Activated T-helper 1 cell treated with anti-CD3 and anti-CD28 coated beads, Interleukin-12 subunit alpha, Interleukin-12 subunit beta, Interleukin-2, Interleukin-4 antibody, amounts not matched to agents 30 ng/mL and 10 ng/mL and 1 ng/mL, durations not matched to agents 14 hours and 24 hours and 36 hours (primary cell): ENCODE measurements around the gene RNASEH1. TPM values are rescaled to one million over a fixed set of nuclear protein-coding genes. Genes with fewer than 3 reads are reported as not detected.

ENCODE experiments used
- DNase-seq: peaks from one replicate; pipeline ENCODE4 v3.0.0; 2021; ENCODE audit warnings: low spot score
- H3K27ac Mint-ChIP-seq: one replicate; pipeline ENCODE4 v1.8.0; 2021; ENCODE audit warnings: mild to moderate bottlenecking, mixed read lengths
- H3K27me3 Mint-ChIP-seq: one replicate; pipeline ENCODE4 v1.8.0; 2022; ENCODE audit warnings: mild to moderate bottlenecking, moderate library complexity, mixed read lengths; ENCODE audit not compliant: insufficient read depth
- H3K36me3 Mint-ChIP-seq: one replicate; pipeline ENCODE4 v1.8.0; 2021; ENCODE audit warnings: low read depth, mixed read lengths
- H3K4me1 Mint-ChIP-seq: one replicate; pipeline ENCODE4 v1.8.0; 2021; ENCODE audit warnings: low read depth, mixed read lengths
- H3K4me3 Mint-ChIP-seq: one replicate; pipeline ENCODE4 v1.8.0; 2021; ENCODE audit warnings: mild to moderate bottlenecking, moderate library complexity, mixed read lengths
- H3K9me3 Mint-ChIP-seq: one replicate; pipeline ENCODE4 v1.8.0; 2021; ENCODE audit warnings: mixed read lengths
- intact Hi-C: fragments of 100-400 bp; cut with micrococcal nuclease; formaldehyde crosslinking; loops from one replicate; pipeline ENCODE4 v1.15.1; 2024
- total RNA-seq: library from RNA; stranded (reverse); gene quantifications from 2 replicates; pipeline ENCODE4 v1.2.3, GENCODE V29; 2022

Gene RNASEH1, protein sequence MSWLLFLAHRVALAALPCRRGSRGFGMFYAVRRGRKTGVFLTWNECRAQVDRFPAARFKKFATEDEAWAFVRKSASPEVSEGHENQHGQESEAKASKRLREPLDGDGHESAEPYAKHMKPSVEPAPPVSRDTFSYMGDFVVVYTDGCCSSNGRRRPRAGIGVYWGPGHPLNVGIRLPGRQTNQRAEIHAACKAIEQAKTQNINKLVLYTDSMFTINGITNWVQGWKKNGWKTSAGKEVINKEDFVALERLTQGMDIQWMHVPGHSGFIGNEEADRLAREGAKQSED
- 30.5 and 31.6 TPM in 2 replicates for total RNA-seq

DNA sequence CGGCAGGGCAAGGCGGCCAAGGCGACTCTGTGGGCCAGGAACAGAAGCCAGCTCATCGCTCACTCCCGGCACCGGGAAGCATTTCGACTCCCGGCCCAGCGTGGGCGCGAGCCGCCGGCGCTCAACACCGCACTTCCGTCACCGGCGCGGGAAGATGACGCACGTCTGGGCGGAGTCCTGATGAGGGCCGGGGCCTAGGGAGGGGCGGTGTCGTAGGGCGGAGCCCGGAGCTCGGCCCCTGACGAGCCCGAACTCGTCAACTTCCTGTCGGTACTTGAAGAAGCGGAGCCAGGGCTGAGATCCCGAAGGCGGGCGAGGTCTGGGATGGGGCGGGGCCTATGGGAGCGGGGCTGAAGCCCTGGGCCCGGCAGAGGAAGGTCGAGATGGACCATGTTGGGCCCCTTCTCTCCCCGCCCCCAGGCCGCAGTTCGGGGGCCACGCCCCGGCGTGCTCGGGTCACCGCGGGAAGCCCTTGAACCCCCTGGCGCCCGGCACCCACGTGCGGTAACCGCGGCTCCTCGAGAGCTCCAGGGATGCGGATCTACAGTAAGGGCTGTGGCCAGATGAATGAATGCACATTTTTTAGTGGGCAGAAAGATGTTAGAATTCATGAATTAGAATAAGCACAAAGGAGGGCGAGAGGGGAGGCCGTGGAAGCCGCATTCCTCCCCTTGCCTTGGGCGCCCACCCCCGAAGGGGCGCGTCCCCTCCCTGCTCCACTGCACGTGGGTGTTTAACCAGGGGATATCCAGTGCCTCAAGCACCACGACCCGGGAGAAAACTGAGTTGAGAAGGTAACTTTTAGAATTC is at the start of gene RNASEH1:
Gene RNASEH1 (minus strand): TSS at position 129 of the 810 bp plus-strand sequence. CDS start 73 bp downstream, at position 56.
- H3K4me3 Mint-ChIP-seq, result peak within 1 kb of the TSS; percentile 93
- H3K27ac Mint-ChIP-seq, result peak within 1 kb of the TSS; percentile 97
- intact Hi-C loops, result loop anchor here (1.0 to 10.0 kb wide), 6 partner anchors 17 to 1504 kb away; partner anchors contain the start of genes ADI1, EIPR1 and RPS7
- H3K27me3 Mint-ChIP-seq, result no peaks in the 10 kb centered on the region
- DNase-seq, result peak; percentile 98
- H3K4me1 Mint-ChIP-seq, result peaks cover 20% of the 10 kb centered on the region
- no peaks in the 10 kb centered on the region for H3K9me3 Mint-ChIP-seq
- peaks cover 33% of the 10 kb centered on the region for H3K36me3 Mint-ChIP-seq

DNA sequence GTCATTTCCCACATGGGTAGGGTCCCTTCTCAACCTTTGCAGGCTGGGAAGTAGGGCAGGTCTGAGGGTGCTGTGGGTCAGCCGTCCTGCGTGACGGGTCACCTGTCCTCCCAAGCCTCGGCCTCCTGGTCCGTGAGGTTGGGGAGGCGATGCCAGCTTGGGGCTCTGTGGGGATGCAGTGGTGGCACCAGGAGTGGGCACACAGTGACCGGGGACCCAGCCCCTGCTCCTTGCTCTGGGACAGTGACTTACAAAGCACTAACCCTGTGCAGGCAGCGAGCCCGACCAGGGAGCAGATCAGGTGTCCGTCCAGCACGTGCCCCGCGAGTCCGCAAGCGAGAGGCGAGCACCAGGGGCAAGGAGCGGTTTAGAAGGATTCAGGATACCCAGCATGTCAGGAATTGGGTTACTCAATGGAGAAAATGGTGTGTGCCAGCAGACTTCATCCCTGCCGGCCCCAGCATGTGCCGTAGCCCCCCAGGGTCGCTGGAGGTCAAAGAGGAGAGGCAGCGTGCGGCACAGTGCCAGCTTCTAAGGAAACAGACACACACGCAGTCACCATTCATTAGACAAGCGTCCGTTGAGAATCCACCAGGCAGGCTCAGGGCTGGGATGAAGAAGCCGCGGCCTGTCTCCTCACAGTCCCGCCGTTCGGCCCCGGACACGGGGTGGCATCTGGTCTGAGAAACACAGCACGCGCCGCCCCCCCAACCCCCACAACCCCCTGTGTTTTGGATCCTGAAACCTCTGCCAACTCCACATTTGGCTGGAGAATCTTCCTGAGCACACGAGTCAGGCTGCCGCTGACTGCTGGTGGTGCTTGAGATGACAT is 48.5 kb upstream of the RNASEH1 start:
- Mint-ChIP-seq H3K9me3 (no peaks in the 10 kb centered on the region), H3K4me3 (no peak overlapping the region), H3K27me3 (peaks cover 2% of the 10 kb centered on the region), H3K27ac (no peak overlapping the region), H3K36me3 (no peaks in the 10 kb centered on the region), H3K4me1 (no peaks in the 10 kb centered on the region)
- intact Hi-C loops, result loop anchor here (5.0 kb wide), 1 partner anchor 229 kb away; the partner anchor contains the start of genes EIPR1 and TRAPPC12
- no peak for DNase-seq

DNA sequence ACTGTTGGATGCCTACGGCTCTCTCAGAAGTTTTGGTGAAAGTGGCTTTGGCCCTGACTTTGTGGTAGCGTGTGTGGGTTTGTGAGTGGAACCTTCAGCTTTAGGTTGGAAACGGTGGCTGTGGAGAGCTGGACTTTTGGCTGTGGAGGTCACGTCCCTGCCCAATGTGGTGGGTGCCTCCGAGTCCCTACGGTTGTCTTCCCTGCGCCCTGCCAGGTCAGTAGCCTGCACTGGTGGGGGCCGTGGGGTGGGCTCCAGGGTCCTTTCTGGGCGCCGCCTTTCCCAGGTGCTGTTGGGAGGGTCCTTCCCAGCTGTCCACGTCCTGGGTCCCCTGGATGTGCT is 47.9 kb upstream of the RNASEH1 start:
- Mint-ChIP-seq H3K4me3 (no peak overlapping the region), H3K4me1 (no peaks in the 10 kb centered on the region), H3K27ac (no peak overlapping the region), H3K36me3 (no peaks in the 10 kb centered on the region), H3K27me3 (peaks cover 2% of the 10 kb centered on the region), H3K9me3 (no peaks in the 10 kb centered on the region)
- DNase-seq, result no peak
- intact Hi-C loops, result loop anchor here (5.0 kb wide), 1 partner anchor 229 kb away; the partner anchor contains the start of genes EIPR1 and TRAPPC12

DNA sequence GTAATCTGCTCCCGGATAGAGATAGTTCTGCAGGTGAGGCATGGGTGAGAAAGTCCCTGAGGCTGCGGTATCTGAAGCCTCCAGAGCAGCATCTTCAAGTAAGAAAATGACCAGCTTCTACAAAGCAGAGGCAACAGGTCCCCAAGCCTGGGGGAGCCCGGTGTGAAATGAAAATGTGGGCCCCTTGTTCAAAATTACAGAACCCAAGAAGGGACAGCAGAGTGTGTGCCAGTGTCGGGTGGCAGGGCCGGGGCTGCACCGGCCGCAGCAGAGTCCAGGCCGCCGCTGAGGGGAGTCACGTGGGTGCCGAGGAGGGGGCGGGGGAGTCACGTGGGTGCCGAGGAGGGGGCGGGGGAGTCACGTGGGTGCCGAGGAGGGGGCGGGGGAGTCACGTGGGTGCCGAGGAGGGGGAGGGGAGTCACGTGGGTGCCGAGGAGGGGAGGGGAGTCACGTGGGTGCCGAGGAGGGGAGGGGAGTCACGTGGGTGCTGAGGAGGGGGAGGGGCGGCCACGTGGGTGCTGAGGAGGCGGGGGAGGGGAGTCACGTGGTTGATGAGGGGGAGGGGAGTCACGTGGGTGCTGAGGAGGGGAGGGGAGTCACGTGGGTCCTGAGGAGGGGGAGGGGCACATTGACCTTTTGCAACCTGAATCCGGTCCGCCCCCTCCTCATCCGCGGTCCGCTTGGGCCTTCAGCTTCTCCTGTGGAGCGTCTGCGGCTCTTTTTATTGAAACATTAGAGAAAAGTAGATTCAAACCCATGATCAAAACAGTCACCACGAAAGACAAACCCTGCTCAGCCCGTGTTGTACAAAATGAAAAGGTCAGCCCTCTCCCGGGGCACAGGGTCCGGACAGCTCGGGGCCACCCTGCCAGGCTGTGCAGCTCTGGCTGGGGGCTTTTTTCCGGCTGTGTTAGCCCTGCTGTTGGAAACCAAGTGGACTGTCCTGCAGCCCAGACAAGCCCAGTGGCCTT is 47.1 kb upstream of the RNASEH1 start:
- H3K9me3 Mint-ChIP-seq, result no peaks in the 10 kb centered on the region
- no peaks in the 10 kb centered on the region for H3K4me1 Mint-ChIP-seq
- H3K4me3 Mint-ChIP-seq, result peak overlapping the region; percentile 33
- H3K27ac Mint-ChIP-seq, result peak overlapping the region; percentile 64
- intact Hi-C loops, result loop anchor here (5.0 kb wide), 1 partner anchor 228 kb away; the partner anchor contains the start of genes EIPR1 and TRAPPC12
- H3K36me3 Mint-ChIP-seq, result no peaks in the 10 kb centered on the region
- peaks cover 2% of the 10 kb centered on the region for H3K27me3 Mint-ChIP-seq
- DNase-seq, result no peak

DNA sequence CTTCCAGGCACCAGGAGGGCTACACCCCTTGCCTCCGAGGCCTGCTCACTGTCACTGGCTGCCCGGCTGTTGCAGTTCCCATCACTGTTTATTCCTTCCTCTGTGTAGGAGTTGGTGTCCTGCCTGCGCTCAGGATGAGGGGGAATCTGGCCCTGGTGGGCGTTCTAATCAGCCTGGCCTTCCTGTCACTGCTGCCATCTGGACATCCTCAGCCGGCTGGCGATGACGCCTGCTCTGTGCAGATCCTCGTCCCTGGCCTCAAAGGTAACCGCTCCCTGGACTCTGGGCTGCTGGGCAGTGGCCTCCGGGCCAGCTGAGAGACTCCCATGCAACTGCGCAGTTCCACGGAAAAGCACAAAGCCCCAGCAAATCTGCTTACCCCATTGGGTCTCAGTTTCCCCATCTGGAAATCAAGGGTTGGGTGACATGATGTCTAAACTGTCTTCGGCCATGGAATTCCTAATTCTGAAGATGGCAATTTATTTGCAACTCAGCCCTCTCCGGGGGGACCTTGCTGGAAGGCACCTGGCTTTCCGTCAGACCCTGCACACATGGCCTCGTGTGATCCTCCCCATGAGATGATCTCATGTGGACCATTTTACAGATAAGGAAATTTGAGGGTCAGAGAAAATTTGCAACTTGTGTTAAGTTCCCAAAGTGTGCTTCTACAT is 46.2 kb upstream of the RNASEH1 start:
- peaks cover 2% of the 10 kb centered on the region for H3K27me3 Mint-ChIP-seq
- no peak overlapping the region for H3K27ac Mint-ChIP-seq
- no peaks in the 10 kb centered on the region for H3K9me3 Mint-ChIP-seq
- no peak for DNase-seq
- no peaks in the 10 kb centered on the region for H3K36me3 Mint-ChIP-seq
- intact Hi-C loops, result no loop called here
- no peak overlapping the region for H3K4me3 Mint-ChIP-seq
- no peaks in the 10 kb centered on the region for H3K4me1 Mint-ChIP-seq

DNA sequence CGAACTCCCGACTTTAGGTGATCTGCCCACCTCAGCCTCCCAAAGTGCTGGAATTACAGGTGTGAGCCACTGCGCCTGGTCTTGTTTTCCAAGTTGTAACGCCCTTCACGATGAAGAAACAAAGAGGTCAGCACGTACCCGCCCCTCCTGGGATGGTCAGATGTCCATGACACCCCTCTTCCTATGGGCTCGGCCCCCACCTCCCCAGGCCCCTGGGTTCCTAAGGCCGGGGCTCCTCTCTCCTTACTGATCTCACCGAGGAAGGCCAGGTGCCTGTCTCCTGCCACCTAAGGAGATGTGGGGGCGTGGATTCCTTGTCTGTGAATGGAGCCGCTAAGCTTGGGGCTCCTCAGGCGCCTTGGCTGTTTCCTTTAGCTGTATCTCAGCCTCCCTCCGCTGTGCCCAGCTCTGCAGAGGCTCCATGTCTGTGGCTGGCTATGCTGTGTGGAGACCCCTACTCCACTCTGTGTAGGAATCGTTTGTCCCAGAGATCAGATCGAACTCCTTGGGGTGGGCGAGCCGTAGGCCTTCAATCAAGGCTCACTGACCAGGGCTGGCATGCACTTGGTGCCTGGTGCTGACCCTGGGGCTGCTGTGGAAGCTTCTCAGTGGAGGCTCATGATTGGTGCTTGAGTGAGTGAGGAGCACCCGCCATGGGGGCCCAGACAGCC is 45.5 kb upstream of the RNASEH1 start:
- intact Hi-C loops, result no loop called here
- H3K27me3 Mint-ChIP-seq, result peaks cover 2% of the 10 kb centered on the region

DNA sequence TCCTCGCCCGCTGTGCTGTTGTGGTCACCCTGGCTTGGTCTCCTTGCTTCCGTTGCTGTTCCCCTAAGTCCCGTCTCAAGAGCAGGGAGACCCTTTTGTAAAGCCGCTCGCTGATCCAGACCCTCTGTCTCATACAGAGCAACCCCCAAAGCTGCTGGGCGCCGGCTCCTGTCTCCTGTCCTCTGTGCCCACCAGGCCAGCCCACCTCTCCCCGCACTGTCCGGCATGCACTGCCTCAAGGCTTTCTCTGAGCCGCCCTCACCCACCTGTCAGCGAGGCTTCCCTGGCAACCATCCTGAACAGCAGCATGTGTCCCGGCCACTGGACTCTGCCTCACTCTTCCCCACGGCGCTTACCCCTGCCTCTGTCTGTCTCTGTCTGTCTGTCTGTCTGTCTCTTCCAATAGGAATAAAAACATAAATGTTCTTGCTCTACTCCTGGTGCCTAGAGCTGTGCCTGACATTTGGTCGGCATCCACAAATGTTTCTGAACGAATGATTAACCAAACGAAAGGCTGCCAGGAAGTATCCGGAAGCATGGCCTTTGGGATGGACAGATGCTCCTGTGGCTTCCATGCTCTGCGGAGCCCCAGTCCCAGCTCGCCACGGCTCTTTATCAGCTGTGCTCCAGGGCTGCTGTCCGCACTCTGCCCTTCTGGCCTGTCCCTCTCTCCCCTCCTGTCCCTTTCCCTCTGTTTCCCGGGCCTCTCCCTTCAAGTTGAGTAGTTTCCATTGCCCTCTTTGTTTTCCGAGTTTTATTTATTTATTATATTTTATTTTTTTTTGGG is 44.6 kb upstream of the RNASEH1 start:
- no peaks in the 10 kb centered on the region for H3K36me3 Mint-ChIP-seq
- peaks cover 2% of the 10 kb centered on the region for H3K27me3 Mint-ChIP-seq
- no peak overlapping the region for H3K4me3 Mint-ChIP-seq
- intact Hi-C loops, result no loop called here
- DNase-seq, result no peak
- H3K9me3 Mint-ChIP-seq, result no peaks in the 10 kb centered on the region
- H3K4me1 Mint-ChIP-seq, result peaks cover 10% of the 10 kb centered on the region
- no peak overlapping the region for H3K27ac Mint-ChIP-seq

More for the DNA sequence above, 45.5 kb upstream of the RNASEH1 start:
- Mint-ChIP-seq H3K4me3 (no peak overlapping the region), H3K9me3 (no peaks in the 10 kb centered on the region), H3K4me1 (peaks cover 3% of the 10 kb centered on the region), H3K36me3 (no peaks in the 10 kb centered on the region), H3K27ac (no peak overlapping the region)
- no peak for DNase-seq

DNA sequence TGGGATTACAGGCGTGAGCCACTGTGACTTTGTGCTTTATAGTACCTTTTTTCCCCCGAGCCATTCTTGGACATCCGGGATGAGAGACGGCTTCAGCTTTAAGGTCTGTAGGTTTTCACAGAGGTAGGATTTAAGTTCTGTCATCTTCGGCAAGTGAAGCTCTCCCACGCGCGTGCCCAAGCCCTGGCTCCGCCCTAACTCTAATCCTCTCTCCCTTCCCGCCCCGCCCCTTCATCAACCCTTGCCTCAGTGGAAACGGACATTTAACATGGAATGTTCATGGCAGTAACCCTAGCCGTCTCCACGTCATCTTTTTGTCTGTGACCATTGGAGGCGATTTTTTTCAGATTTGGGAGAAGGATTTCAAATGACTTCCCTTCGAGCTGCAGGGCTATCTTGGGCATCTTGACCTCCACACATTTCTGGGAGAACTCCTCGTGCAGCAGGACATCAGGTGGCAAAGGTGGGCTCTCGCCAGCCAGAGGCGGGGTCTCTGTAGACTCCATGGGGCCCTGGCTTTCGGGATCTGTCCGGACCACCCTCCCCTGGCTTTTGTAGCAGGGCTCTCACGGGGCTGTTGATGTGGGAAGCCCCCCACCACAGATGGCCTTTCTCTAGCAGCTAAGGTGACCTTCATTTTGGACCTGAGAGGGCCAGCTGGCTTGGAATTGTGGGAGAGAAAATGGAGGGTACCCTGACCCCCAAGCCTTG is 43.6 kb upstream of the RNASEH1 start:
- intact Hi-C loops, result no loop called here
- H3K4me1 Mint-ChIP-seq, result peaks cover 20% of the 10 kb centered on the region
- H3K27ac Mint-ChIP-seq, result no peak overlapping the region
- no peak for DNase-seq
- H3K9me3 Mint-ChIP-seq, result no peaks in the 10 kb centered on the region
- H3K27me3 Mint-ChIP-seq, result peaks cover 2% of the 10 kb centered on the region
- H3K36me3 Mint-ChIP-seq, result no peaks in the 10 kb centered on the region
- no peak overlapping the region for H3K4me3 Mint-ChIP-seq

DNA sequence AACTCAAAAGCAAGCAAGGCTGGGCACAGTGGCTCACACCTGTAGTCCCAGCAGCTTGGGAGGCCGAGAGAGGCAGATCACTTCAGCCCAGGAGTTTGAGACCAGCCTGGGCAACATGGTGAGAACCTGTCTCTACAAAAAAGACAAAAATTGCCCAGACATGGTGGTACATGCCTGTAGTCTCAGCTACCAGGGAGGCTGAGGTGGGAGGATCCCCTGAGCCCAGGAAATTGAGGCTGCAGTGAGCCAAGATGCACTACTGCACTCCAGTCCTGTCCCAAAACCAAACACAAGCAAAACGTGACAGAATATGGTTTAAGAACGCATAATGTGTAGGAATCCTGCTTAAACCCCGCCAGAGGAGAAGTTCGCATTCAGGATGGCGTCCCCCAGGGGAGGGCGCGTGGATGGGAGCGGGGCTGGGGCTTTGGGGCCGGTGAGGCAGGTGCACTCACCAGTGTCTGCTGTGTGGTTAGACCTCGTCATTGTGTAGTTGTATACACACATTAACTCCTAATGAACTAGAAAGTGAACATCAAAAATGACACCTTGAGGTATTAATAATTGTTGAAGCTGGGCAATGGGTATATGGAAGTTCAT is 42.2 kb upstream of the RNASEH1 start:
- Mint-ChIP-seq H3K9me3 (no peaks in the 10 kb centered on the region), H3K27ac (no peak overlapping the region), H3K27me3 (peaks cover 4% of the 10 kb centered on the region), H3K36me3 (no peaks in the 10 kb centered on the region), H3K4me3 (no peak overlapping the region), H3K4me1 (peaks cover 30% of the 10 kb centered on the region)
- no peak for DNase-seq
- intact Hi-C loops, result no loop called here
